DOHH2 (cell line): ENCODE measurements around the gene HECA.

ENCODE experiments used
- CTCF ChIP-seq: fragments of 200-600 bp; sonication (generic); IDR thresholded peaks from one replicate; pipeline ENCODE4 v1.5.1; 2014; ENCODE audit warnings: antibody characterized with exemption, mild to moderate bottlenecking, low read depth, low read length; ENCODE audit not compliant: poor library complexity, severe bottlenecking
- EZH2phosphoT487 ChIP-seq: fragments of 200-600 bp; sonication (generic); IDR thresholded peaks from 2 replicates; pipeline ENCODE4 v1.6.1; 2017; ENCODE audit warnings: borderline replicate concordance, mild to moderate bottlenecking, antibody characterized with exemption, low read length, moderate library complexity, mixed read lengths

GRCh38 chr6:139219746-139220145 is 84.9 kb downstream of the HECA start:
- no peak for TF ChIP-seq CTCF
- no peak for TF ChIP-seq EZH2phosphoT487
